ENCODE data around the gene NOL4.

- no peak for TF ChIP-seq CTCF (IDR thresholded peaks at IDR 0.05)
- no peak for TF ChIP-seq EP300 (IDR thresholded peaks at IDR 0.05)
- TF ChIP-seq POLR2AphosphoS5 (IDR thresholded peaks at IDR 0.05), result no peak
These were observed 755 bp downstream of the NOL4 start for GRCh38 chr18:34223893-34224422.

Data from sigmoid colon (tissue), 4 donors.